C4-2B (cell line): ENCODE data around the gene HCN2.

Experiments used
- CTCF ChIP-seq: fragments of 450-650 bp; conservative IDR thresholded peaks from 2 replicates; pipeline ENCODE4 v1.5.1; 2017; ENCODE audit warnings: mild to moderate bottlenecking
- ZFX ChIP-seq: fragments of 450-650 bp; IDR thresholded peaks from 2 replicates; pipeline ENCODE4 v1.6.1; 2017

GRCh38 chr19:595326-596262 is 5.9 kb downstream of the HCN2 start:
- TF ChIP-seq CTCF (no peak), ZFX (no peak)
